GM23248 (cell line): ENCODE data around the gene MYO5C. TPM values are rescaled to one million over a fixed set of nuclear protein-coding genes. Genes with fewer than 3 reads are reported as not detected.

Experiments
- DNase-seq: peaks from one replicate; pipeline ENCODE4 v3.0.0-alpha.2; 2015
- H2AFZ ChIP-seq: fragments of 200-600 bp; sonication (generic); 2 replicates; pipeline ENCODE4 v1.6.1; 2016; ENCODE audit warnings: antibody characterized with exemption
- H3F3A ChIP-seq: fragments of 200-600 bp; sonication (generic); 2 replicates; pipeline ENCODE4 v1.6.1; 2016; ENCODE audit warnings: mild to moderate bottlenecking, antibody characterized with exemption, mixed run types; ENCODE audit not compliant: insufficient read depth
- H3K27ac ChIP-seq: fragments of 200-600 bp; sonication (generic); 2 replicates; pipeline ENCODE4 v1.5.1; 2016; ENCODE audit warnings: mild to moderate bottlenecking
- H3K27me3 ChIP-seq: fragments of 200-600 bp; sonication (generic); replicated peaks from 2 replicates; pipeline ENCODE4 v1.6.1; 2016; ENCODE audit warnings: mild to moderate bottlenecking; ENCODE audit not compliant: insufficient read depth
- H3K36me3 ChIP-seq: fragments of 200-600 bp; sonication (generic); 2 replicates; pipeline ENCODE4 v1.6.1; 2016; ENCODE audit warnings: low read depth, mild to moderate bottlenecking
- H3K4me1 ChIP-seq: fragments of 200-600 bp; sonication (generic); 2 replicates; pipeline ENCODE4 v1.6.1; 2016; ENCODE audit warnings: mild to moderate bottlenecking; ENCODE audit not compliant: insufficient read depth
- H3K4me2 ChIP-seq: fragments of 200-600 bp; sonication (generic); one replicate; pipeline ENCODE4 v1.6.1; 2016; ENCODE audit warnings: mild to moderate bottlenecking; ENCODE audit not compliant: unreplicated experiment
- H3K4me3 ChIP-seq: fragments of 200-600 bp; sonication (generic); 2 replicates; pipeline ENCODE4 v1.5.1; 2016; ENCODE audit warnings: mild to moderate bottlenecking
- H3K79me2 ChIP-seq: fragments of 200-600 bp; sonication (generic); 2 replicates; pipeline ENCODE4 v1.6.1; 2016; ENCODE audit warnings: mild to moderate bottlenecking; ENCODE audit not compliant: insufficient read depth
- H3K9ac ChIP-seq: fragments of 200-600 bp; sonication (generic); 2 replicates; pipeline ENCODE4 v1.6.1; 2016; ENCODE audit warnings: mild to moderate bottlenecking
- H3K9me2 ChIP-seq: fragments of 200-600 bp; sonication (generic); 2 replicates; pipeline ENCODE4 v1.6.1; 2016; ENCODE audit warnings: mixed run types, mild to moderate bottlenecking, moderate library complexity; ENCODE audit not compliant: insufficient read depth
- H3K9me3 ChIP-seq: fragments of 200-600 bp; sonication (generic); one replicate; pipeline ENCODE4 v1.6.1; 2017; ENCODE audit warnings: low read depth
- H4K20me1 ChIP-seq: fragments of 200-600 bp; sonication (generic); 2 replicates; pipeline ENCODE4 v1.6.0; 2016; ENCODE audit not compliant: insufficient read depth
- EZH2 ChIP-seq: fragments of 200-600 bp; sonication (generic); IDR thresholded peaks from 2 replicates; pipeline ENCODE4 v1.6.1; 2018; ENCODE audit warnings: antibody characterized with exemption, mild to moderate bottlenecking; ENCODE audit not compliant: insufficient read depth, poor library complexity, severe bottlenecking
- EZH2phosphoT487 ChIP-seq: fragments of 200-600 bp; sonication (generic); IDR thresholded peaks from 2 replicates; pipeline ENCODE4 v1.6.1; 2018; ENCODE audit warnings: antibody characterized with exemption, moderate library complexity, mild to moderate bottlenecking, low read depth; ENCODE audit not compliant: insufficient read depth
- WGBS, 2 experiments: methylation state at CpG; one replicate each; pipeline ENCODE4 v1.1.6; 2015 to 2017; ENCODE audit warnings: low lambda C conversion rate in 2 of 2, low coverage in 1 of 2; ENCODE audit errors: missing lambda C conversion rate in 2 of 2; 5-methylcytosine and 5-hydroxymethylcytosine counted together
- in situ Hi-C: fragments of 300-500 bp; cut with MboI; formaldehyde crosslinking; loops from 2 replicates; pipeline ENCODE4 v1.15.0; 2020
- polyA plus RNA-seq: library from polyadenylated mRNA; unstranded; fragments of >200 nt; fragmentation: Nextera tagmentation; extraction: Ambion mirVana; gene quantifications from 2 replicates; pipeline ENCODE4 v1.2.1, GENCODE V29; 2016
- total RNA-seq: library from RNA; depleted of rRNA; stranded (reverse); fragments of >200 nt; shearing (Covaris generic); gene quantifications from 2 replicates; pipeline ENCODE4 v1.2.3, GENCODE V29; 2014

Gene MYO5C
- total and polyA plus RNA-seq, 2 experiments from 2014 or later: not detected

GRCh38 chr15:52256366-52256765 lies 39.2 kb downstream of the MYO5C start:
- H2AFZ ChIP-seq: 0 out of 2 replicates have a peak overlapping the region, but pooled peaks have one; percentile 0

DNA sequence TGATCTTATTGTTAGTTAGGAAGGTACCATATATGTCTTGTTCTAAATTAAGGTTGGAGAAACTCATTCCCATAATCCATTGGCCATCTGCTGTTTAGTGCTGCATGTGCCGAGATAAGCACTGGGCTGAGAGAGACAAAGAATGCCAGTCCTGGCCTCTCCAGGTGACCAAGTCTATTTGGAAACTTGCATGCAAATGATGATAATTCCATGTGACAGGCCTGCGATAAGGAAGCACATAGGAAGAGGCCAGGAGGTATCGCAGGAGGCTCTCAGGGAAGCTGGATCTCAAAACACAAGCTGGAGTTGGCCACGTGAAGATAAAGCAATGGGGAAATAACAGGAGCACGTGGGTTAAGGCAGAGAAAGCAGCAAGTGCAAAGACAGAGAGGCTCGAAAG lies 39.7 kb downstream of the MYO5C start:
- in situ Hi-C loops: loop anchor here (10.0 kb wide), 1 partner anchor 479 kb away; no protein-coding TSS in a partner anchor
- TF ChIP-seq EZH2phosphoT487 (no peak), EZH2 (no peak)
- no peaks in the 10 kb centered on the region for H3K27me3 ChIP-seq

More at GRCh38 chr15:52256366-52256765, 39.2 kb downstream of the MYO5C start:
- peak; percentile 78 for DNase-seq
- H3K79me2 ChIP-seq: no peaks in the 10 kb centered on the region
- H3K9me2 ChIP-seq: no peaks in the 10 kb centered on the region
- TF ChIP-seq EZH2phosphoT487 (no peak), EZH2 (no peak)
- H3K4me2 ChIP-seq: peak overlapping the region; percentile 83
- no peaks in the 10 kb centered on the region for H3K36me3 ChIP-seq
- no peak overlapping the region for H3K27ac ChIP-seq
- WGBS, 2 experiments: 0 to 2% methylated on average over 10 of the region's 10 CpGs
- H3K9ac ChIP-seq: no peak overlapping the region
- H3K27me3 ChIP-seq: no peaks in the 10 kb centered on the region
- peaks cover 30% of the 10 kb centered on the region for H3F3A ChIP-seq
- H3K4me3 ChIP-seq: peak overlapping the region; percentile 37; the same call in 1 of the 2 replicates
- in situ Hi-C loops: loop anchor here (10.0 kb wide), 1 partner anchor 478 kb away; no protein-coding TSS in a partner anchor
- H3K4me1 ChIP-seq: peaks cover 32% of the 10 kb centered on the region
- H3K9me3 ChIP-seq: no peaks in the 10 kb centered on the region
- no peaks in the 10 kb centered on the region for H4K20me1 ChIP-seq

GRCh38 chr15:52255008-52255407 lies 40.6 kb downstream of the MYO5C start:
- peak; percentile 69 for DNase-seq
- Histone ChIP-seq H3K27me3 (no peaks in the 10 kb centered on the region), H4K20me1 (no peaks in the 10 kb centered on the region), H3F3A (peaks cover 36% of the 10 kb centered on the region), H3K9me3 (no peaks in the 10 kb centered on the region), H2AFZ (no peak overlapping the region), H3K4me1 (peaks cover 40% of the 10 kb centered on the region), H3K4me2 (no peak overlapping the region), H3K36me3 (no peaks in the 10 kb centered on the region), H3K9ac (no peak overlapping the region), H3K79me2 (no peaks in the 10 kb centered on the region), H3K9me2 (no peaks in the 10 kb centered on the region), H3K4me3 (no peak overlapping the region), H3K27ac (no peak overlapping the region)
- TF ChIP-seq EZH2phosphoT487: no peak
- TF ChIP-seq EZH2: no peak
- in situ Hi-C loops: loop anchor here (10.0 kb wide), 1 partner anchor 480 kb away; no protein-coding TSS in a partner anchor
- 4 to 7% methylated on average over 1 of the region's 1 CpG for WGBS, 2 experiments

More for the DNA sequence above, 39.7 kb downstream of the MYO5C start:
- WGBS, 2 experiments: 55 to 57% methylated on average over 6 of the region's 6 CpGs
- Histone ChIP-seq H2AFZ (no peak overlapping the region), H3K4me3 (no peak overlapping the region), H3F3A (peaks cover 34% of the 10 kb centered on the region), H4K20me1 (no peaks in the 10 kb centered on the region), H3K9ac (no peak overlapping the region), H3K9me2 (no peaks in the 10 kb centered on the region), H3K36me3 (no peaks in the 10 kb centered on the region), H3K4me2 (no peak overlapping the region), H3K27ac (no peak overlapping the region), H3K79me2 (no peaks in the 10 kb centered on the region), H3K4me1 (peaks cover 36% of the 10 kb centered on the region), H3K9me3 (no peaks in the 10 kb centered on the region)
- no peak for DNase-seq

GRCh38 chr15:52254391-52254790 lies 41.2 kb downstream of the MYO5C start:
- no peak overlapping the region for H2AFZ ChIP-seq
- no peaks in the 10 kb centered on the region for H3K36me3 ChIP-seq
- no peaks in the 10 kb centered on the region for H3K27me3 ChIP-seq
- peaks cover 40% of the 10 kb centered on the region for H3K4me1 ChIP-seq
- in situ Hi-C loops: loop anchor here (10.0 kb wide), 1 partner anchor 480 kb away; no protein-coding TSS in a partner anchor
- H3K9me3 ChIP-seq: no peaks in the 10 kb centered on the region
- no peak overlapping the region for H3K4me2 ChIP-seq
- H3K4me3 ChIP-seq: no peak overlapping the region
- DNase-seq: no peak
- no peak overlapping the region for H3K9ac ChIP-seq
- no peak for TF ChIP-seq EZH2phosphoT487
- no peak for TF ChIP-seq EZH2
- WGBS, 2 experiments: 95 to 99% methylated on average over 4 of the region's 4 CpGs
- peaks cover 36% of the 10 kb centered on the region for H3F3A ChIP-seq
- no peaks in the 10 kb centered on the region for H4K20me1 ChIP-seq
- no peak overlapping the region for H3K27ac ChIP-seq
- H3K9me2 ChIP-seq: no peaks in the 10 kb centered on the region
- H3K79me2 ChIP-seq: no peaks in the 10 kb centered on the region
